ENCODE data around the gene ACSL1. TPM values are rescaled to one million over a fixed set of nuclear protein-coding genes. Genes with fewer than 3 reads are reported as not detected.

The ACSL1 gene
- total and polyA plus RNA-seq, 2 experiments from 2014 or later = 6.2 to 13.1 TPM

DNA sequence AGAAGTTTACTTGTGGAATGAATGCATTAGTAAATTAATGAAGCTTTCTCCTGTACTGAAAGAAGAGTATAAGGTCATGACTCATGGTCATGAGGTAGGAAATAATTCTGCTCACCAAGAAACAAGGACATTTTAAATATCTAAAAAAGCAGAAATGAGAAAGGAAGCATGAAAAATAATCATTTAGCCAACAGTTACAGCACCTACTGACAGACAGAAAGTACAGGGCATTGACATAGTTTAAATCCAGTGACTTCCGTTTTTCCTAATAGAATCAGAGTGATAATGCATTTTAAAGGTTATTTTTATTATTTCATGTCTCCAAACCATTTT is 30.5 kb upstream of the ACSL1 start (continued):
- TF ChIP-seq, protein P1, sequence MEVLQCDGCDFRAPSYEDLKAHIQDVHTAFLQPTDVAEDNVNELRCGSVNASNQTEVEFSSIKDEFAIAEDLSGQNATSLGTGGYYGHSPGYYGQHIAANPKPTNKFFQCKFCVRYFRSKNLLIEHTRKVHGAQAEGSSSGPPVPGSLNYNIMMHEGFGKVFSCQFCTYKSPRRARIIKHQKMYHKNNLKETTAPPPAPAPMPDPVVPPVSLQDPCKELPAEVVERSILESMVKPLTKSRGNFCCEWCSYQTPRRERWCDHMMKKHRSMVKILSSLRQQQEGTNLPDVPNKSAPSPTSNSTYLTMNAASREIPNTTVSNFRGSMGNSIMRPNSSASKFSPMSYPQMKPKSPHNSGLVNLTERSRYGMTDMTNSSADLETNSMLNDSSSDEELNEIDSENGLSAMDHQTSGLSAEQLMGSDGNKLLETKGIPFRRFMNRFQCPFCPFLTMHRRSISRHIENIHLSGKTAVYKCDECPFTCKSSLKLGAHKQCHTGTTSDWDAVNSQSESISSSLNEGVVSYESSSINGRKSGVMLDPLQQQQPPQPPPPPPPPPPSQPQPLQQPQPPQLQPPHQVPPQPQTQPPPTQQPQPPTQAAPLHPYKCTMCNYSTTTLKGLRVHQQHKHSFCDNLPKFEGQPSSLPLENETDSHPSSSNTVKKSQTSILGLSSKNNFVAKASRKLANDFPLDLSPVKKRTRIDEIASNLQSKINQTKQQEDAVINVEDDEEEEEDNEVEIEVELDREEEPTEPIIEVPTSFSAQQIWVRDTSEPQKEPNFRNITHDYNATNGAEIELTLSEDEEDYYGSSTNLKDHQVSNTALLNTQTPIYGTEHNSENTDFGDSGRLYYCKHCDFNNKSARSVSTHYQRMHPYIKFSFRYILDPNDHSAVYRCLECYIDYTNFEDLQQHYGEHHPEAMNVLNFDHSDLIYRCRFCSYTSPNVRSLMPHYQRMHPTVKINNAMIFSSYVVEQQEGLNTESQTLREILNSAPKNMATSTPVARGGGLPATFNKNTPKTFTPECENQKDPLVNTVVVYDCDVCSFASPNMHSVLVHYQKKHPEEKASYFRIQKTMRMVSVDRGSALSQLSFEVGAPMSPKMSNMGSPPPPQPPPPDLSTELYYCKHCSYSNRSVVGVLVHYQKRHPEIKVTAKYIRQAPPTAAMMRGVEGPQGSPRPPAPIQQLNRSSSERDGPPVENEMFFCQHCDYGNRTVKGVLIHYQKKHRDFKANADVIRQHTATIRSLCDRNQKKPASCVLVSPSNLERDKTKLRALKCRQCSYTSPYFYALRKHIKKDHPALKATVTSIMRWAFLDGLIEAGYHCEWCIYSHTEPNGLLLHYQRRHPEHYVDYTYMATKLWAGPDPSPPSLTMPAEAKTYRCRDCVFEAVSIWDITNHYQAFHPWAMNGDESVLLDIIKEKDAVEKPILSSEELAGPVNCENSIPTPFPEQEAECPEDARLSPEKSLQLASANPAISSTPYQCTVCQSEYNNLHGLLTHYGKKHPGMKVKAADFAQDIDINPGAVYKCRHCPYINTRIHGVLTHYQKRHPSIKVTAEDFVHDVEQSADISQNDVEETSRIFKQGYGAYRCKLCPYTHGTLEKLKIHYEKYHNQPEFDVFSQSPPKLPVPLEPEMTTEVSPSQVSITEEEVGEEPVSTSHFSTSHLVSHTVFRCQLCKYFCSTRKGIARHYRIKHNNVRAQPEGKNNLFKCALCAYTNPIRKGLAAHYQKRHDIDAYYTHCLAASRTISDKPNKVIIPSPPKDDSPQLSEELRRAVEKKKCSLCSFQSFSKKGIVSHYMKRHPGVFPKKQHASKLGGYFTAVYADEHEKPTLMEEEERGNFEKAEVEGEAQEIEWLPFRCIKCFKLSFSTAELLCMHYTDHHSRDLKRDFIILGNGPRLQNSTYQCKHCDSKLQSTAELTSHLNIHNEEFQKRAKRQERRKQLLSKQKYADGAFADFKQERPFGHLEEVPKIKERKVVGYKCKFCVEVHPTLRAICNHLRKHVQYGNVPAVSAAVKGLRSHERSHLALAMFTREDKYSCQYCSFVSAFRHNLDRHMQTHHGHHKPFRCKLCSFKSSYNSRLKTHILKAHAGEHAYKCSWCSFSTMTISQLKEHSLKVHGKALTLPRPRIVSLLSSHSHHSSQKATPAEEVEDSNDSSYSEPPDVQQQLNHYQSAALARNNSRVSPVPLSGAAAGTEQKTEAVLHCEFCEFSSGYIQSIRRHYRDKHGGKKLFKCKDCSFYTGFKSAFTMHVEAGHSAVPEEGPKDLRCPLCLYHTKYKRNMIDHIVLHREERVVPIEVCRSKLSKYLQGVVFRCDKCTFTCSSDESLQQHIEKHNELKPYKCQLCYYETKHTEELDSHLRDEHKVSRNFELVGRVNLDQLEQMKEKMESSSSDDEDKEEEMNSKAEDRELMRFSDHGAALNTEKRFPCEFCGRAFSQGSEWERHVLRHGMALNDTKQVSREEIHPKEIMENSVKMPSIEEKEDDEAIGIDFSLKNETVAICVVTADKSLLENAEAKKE (CRISPR knock-in tag; IDR thresholded peaks at IDR 0.05) = no peak
- no peak for TF ChIP-seq REST (IDR thresholded peaks at IDR 0.05; ENCODE audit: unreplicated experiment)
- no peak for TF ChIP-seq EZH2phosphoT487 (IDR thresholded peaks at IDR 0.05; ENCODE audit: unreplicated experiment)
- no peak for TF ChIP-seq STAT1 (IDR thresholded peaks at IDR 0.05; ENCODE audit: unreplicated experiment)
- no peak for TF ChIP-seq ZNF114 (CRISPR knock-in tag; IDR thresholded peaks at IDR 0.05)
- no peak for TF ChIP-seq EZH2 (IDR thresholded peaks at IDR 0.05; ENCODE audit: low read depth, unreplicated experiment)

DNA sequence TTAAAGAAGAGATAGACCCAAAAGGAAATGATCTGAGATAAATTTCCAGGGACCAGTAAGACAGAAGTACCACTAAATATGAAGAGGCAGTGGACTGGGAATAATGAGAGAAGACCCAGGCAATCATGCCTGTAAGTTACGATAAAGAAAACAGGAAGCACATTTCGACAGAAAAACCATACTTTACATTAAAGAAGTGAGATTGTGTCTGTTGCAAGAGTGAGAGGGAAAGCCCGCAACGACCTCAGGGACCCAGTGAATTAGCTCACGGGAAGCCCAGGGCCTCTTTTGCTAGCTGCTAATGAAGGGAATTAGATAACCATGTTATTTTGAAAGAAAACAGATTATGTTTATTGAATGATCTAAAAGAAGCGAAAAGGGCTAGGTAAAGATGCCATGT is 28.9 kb upstream of the ACSL1 start:
- Histone ChIP-seq H3F3A (replicated peaks; ENCODE audit: low read depth) (no peaks in the 10 kb centered on the region), H4K20me1 (replicated peaks; ENCODE audit: insufficient read depth) (no peaks in the 10 kb centered on the region), H3K4me2 (no peak overlapping the region), H3K27ac (ENCODE audit: low read depth) (no peak overlapping the region), H3K4me1 (ENCODE audit: insufficient read depth) (no peaks in the 10 kb centered on the region), H3K79me2 (replicated peaks; ENCODE audit: insufficient read depth) (no peaks in the 10 kb centered on the region), H2AFZ (no peak overlapping the region), H3K9me2 (ENCODE audit: insufficient read depth) (peaks cover 3% of the 10 kb centered on the region; the same call in 1 of the 2 replicates), H3K36me3 (ENCODE audit: insufficient read depth) (no peaks in the 10 kb centered on the region), H3K27me3 (ENCODE audit: insufficient read depth) (no peaks in the 10 kb centered on the region), H3K4me3 (no peak overlapping the region)
- no peak for DNase-seq (ENCODE audit: low spot score)
- Mint-ChIP-seq H3K27ac (no peak overlapping the region), H3K27me3 (ENCODE audit: insufficient read depth, low read depth, poor library complexity) (peaks cover 3% of the 10 kb centered on the region), H3K4me1 (no peaks in the 10 kb centered on the region), H3K4me3 (no peak overlapping the region), H3K36me3 (ENCODE audit: low read depth) (no peaks in the 10 kb centered on the region), H3K9me3 (no peaks in the 10 kb centered on the region; the same call in 2 of the 3 replicates)
- no peak for ATAC-seq
- TF ChIP-seq NANOG (IDR thresholded peaks at IDR 0.05; ENCODE audit: borderline replicate concordance) (no peak), POLR2AphosphoS5 (IDR thresholded peaks at IDR 0.05; ENCODE audit: low read depth) (no peak), REST (IDR thresholded peaks at IDR 0.05; ENCODE audit: unreplicated experiment) (no peak), EZH2phosphoT487 (IDR thresholded peaks at IDR 0.05; ENCODE audit: unreplicated experiment) (no peak)

Data from GM23338 (cell line).